NCI-H1092 (cell line): ENCODE results near the gene PLPP3.

ENCODE experiments used
- DNase-seq: peaks from one replicate; lab custom pipeline; 2025; lab: John Stamatoyannopoulos, UW

PLPP3 gene

DNA sequence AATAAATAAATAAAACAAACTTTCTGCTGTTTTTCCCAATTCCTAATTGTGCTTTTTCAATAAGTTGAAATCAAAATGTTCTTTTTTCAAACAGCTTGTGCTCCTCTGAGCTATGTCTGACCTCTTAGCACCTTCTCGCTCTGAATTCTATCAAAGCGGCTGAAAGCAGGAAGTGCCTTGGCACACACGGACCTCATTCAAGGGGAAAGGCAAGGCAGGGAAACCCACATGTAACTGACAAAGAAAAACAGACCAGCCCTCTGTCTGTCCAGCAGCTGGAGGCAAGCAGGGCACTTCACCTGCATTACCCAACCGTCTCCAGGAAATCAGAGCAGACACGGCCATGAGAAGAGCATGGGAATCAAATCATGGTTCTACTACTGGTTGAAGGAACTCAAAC lies 56.7 kb downstream of the PLPP3 start:
- no peak for DNase-seq

DNA sequence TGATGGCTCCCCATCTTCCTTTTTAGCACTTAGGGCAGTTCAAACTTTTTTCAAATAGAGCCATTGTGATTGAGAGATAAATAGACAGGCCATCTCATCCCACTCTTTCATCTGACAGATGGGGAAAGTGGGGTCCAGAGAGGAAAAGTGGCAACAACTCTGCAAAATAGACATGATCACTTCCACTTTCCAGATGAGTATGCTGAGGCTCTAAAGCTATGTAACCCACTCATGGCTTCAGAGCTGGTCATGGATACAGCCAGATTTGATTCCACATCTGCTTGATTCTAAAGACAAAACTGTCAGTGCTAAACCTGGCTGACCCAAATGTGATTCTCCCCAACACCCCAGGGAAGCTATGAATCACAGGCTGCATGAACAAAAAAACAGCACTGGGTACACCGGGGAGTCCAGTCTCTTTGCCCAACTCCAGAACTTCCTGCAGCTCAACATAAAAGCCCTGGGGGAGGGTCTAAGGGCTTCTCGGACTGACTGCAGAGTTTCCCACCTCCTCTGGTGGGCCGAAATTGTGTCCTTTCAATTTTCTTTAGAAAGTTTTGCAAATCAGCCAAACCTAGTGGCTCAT lies 59.3 kb downstream of the PLPP3 start:
- DNase-seq, result no peak

DNA sequence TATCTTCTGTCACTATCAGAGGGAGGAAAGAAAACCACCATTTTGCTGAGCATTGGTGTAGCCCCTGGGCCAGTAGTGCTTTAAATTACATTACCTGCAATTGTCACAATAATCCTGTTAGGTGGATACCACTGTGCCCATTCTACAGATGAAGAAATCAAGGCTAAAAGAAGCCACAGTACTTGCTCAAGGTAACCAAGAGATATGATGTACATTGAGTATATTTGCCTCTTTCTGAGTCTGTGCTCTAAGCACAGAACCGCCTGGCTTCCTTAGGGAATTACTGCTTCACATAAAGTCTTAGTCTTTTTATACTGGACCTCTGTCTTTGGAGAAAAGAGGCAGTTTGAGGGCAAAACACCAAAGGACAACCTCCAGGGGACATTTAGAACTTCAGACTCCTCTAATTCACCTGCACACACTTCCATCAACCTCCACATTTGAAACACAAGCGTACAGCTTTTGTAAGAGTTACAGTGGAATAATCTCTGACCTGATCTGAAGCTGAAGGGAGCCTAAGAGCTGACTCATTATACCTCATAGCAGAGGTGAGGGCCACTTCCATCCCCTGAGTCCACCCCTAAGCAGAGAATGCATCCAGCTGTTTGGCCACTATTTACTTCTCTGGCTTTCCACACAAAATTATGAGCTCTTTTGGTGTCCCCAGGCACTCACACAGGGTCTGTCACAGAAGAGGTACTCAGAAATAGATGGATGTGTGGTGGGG lies 61.8 kb downstream of the PLPP3 start:
- no peak for DNase-seq

DNA sequence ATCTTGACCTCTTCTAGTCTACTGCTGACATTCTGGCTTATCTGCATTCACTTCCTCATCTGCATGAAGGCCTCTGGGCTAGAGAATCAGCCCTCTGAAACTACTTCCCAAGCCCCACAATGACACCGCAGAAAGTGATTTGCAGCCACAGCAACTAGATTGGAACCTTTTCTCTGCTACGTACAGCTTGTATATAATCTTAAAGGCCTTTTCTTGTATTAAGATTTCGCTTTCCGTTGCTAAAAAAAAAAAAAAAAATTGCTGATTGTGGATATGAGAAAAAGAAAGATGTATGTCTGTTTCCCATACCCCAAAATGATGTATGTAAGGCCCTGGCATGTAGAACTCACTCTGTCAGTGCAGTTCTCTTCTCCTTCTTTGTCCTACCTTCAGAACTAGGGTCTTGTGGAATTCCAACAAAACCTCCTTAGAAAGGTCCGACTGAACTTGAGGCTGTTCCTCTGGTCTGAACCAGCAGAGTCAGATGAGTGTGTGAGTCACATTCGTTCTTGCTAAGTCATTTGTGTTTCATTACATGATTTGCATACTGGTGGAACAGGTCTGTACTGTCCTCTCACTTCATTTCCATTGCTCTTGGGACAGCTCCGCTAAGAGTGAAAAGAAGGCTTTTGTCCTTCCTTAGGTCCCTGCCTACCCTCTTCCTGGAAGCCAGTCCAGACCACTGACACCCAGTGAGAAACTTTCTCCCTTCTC lies 62.7 kb downstream of the PLPP3 start:
- DNase-seq, result no peak

DNA sequence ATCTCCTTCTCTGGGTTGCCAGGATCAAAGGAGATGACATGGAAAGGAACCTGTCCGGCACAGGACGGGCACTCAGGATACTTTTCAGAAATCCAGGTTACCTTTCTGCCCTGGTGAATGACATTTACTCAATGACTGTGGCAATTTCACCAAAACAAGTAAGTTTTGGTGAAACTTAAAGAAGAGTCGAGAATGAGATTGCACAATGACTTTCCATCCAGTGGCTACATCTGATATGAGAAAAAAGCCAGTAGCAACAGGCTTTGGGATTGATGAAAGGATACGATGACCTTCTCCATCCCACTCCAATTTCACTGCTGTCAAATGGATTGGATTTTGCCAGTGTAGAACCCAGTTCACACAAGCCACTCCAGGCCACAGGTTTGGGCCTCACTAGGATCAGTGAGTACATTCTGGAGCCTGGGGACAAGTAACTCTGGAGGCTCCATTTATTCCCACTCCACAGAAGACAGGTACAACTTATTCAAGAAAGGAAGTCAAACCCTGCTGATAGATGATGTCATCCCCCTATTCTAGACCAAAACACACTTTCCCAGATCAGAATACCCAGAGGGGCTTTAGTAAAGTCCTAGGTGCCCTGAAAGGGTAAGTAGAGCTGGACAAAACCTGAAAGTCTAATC lies 63.3 kb downstream of the PLPP3 start:
- DNase-seq, result no peak

DNA sequence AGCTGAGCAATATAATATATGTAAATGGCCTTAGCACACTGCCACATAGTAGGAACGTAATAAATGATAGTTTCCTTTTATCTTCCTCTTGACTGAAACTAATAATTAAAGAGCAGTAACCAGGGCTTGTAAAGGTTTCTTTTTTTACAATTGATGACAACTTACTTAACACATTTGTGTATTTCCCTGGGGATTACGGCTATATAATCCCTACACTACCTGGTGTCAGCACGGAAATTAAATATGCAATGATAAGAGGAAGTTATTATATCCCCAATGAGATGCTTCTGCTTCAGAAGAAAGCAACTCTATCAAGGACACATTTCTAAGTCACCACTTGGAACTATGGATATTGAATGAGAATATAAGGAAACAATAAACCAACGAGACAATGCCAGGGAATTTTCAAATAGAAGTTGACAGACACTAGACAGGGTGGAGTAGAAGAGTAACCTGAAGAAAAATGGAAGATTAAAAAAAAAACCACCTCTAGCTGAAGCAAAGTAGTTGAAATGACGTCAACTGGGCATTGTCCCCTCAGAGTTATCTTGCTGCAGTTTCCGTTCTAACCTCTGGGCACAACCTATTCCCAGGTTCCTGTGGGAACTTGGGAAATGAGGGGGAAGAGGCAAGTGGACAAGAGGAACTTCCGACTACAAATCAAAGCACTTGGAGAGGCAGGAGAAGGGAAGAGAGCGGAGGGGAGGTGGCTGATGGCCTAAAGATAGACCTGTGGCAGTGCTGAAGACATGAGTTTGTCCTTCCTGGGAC lies 66.5 kb downstream of the PLPP3 start:
- no peak for DNase-seq

DNA sequence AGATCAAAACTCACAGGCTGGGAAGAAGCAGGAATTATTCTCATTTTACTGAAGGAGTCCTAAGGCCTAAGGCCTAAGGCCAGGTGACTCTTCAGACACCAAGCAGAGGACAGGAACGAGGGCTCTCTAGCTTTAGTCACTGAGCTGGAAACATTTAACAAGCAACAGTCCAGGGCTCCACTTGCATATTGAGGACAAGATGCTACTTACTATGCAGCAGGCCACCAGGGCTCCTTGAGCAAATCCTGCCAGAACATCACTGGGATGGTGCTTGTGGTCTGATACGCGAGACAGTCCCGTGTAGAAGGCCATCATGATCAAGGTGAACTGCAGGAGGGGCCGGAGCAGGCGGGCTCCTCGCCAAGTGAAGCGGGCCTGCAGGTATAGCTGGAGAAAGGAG lies 67.6 kb downstream of the PLPP3 start:
- DNase-seq, result no peak

DNA sequence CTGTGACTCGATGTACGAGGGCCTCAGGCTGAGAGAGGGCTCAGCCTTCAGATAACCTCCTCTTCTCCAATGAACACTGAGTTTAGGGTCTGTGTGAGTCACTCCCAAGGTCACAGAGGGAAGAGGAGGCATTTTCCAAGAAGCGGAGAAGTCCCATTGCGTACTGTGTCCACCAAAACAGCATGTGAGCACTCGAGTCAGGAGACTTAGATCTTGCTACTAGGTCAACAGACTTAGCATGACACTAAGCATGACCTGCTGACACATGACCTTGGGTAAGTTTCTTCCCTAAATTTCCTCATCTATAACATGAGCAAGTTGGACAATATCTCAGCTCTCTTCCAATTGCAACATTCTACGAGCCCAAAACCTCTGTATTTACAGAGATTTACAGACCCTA lies 68.0 kb downstream of the PLPP3 start:
- DNase-seq, result no peak

DNA sequence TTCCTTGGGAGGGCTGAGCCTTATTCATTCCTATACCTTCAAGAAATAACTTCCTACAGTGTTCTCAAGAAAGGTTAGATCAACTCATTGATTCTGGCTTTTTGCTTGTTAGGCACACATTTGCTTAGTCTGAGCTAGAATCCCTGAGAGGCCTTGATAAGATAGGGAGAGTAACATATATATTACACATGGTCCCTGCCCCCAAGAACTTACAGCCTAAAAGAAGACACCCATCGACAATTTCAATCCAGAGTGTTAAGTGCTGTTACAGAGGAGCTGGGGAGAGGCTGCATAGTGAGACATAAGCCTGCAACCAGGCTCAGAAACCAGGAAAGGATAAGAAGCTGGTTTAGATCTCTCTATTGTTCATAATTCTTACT lies 68.7 kb downstream of the PLPP3 start:
- no peak for DNase-seq

DNA sequence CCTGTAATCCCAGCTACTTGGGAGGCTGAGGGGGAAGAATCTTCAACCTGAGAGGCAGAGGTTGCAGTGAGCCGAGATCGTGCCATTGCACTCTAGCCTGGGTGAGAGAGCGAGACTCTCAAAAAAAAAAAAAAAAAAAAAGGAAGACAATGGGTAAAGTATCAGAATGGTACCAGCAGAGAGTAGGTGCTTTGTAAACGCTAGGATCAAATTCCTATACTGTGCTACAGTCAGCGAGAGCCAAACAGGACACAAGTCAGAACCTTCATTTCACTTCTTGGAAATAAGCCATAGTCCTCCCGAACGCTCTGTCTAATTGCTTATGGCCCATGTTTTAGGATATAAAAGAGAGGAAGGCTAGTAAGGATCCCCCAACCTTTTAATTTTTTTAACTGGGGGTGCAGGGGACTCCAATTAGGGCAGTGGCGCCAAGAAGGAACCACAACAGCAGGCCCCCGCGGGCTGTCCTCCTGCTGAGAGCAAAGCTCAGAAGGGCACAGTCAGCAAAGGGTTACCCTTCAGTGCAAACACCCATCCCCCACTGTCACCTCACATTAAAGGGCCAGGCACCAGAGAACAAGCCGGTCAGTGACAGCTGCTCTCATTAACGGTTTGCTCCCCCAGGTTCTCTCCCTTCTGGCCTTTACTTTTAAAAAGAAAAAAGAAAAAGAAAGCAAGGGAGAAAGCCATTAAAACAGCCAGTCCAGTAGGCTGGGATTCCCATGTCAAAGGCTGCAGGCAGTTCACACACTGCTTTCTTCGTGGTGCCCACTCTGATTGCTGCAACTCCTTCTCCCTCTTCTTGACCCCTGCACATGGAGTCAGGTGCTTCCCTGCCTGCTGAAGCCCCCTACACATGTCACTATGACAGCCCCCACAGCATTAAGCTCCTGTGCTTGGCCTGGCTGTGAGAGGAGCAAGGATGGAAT lies 69.4 kb downstream of the PLPP3 start:
- no peak for DNase-seq

DNA sequence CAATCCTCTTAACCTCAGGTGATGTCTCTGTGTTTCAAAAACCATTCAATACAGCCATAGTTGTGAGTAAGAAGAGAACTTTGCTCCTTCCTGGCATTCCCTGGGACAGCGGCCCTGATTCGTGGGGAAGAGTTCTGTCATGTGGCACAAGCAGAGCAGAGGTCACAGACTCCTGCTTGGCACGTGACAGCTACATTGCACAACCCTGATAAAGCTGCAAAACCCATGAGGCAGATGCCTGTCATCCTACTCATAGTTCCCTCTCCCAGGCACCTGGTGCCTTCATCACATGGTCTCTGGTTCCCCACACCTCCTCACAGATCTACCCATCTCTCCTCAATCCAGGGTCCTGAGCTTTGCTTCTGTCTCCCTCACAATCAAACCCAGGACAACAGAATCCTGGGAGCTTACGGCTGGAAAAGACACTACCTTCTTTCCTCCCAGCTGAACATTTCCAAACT lies 70.8 kb downstream of the PLPP3 start:
- no peak for DNase-seq

DNA sequence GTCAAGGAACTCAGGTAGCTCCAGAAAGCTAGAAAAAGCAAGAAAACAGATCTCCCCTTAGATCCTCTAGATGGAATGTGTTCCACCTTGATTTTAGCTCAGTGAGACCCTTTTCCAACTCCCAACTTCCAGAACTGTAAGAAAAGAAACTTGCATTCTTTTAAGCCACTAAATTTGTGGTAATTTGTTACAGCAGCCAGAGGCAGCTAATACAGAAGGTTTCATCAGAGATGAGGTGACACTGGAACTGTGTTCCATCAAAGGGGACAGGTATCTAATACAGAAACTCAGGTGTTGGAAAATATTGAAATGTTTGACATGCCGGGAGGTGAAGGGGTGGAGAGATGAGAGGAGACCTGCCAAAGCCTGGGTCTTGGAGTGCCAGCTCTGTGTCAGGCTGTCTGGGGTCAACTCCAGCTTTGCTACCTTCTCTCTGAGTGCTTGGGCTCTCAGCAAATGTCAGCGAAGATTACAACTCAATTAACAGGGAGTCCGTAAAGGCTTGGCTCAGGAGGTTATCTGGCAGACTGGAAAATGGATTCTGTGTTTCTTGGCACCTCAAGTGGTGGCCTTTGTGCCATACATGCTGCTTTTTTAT lies 71.3 kb downstream of the PLPP3 start:
- no peak for DNase-seq

DNA sequence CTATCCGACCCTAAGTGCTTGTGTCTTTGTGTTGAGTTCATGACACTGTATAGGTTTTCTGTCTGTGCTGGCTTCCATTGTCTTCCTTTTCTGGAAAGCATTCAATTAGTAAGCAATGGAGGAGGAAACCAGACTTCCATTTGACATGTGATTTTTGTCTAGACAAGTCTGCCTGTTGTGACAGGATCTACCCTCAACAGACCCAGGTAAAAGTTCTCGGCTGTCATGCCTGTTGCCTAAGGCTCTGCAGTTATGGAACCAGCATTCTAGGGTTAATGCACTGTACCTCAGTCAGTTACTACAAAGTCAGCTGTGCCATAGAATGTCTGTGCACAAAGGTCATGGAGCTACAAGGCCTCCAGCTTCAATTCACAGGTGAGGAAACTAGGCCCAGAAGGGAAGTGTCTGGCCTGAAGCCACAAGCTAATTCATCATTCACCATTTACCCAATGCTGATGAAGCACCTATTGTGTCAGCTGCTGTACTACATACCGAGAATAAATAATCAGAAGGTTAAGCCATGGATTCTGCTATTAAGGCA lies 72.3 kb downstream of the PLPP3 start:
- DNase-seq, result no peak

DNA sequence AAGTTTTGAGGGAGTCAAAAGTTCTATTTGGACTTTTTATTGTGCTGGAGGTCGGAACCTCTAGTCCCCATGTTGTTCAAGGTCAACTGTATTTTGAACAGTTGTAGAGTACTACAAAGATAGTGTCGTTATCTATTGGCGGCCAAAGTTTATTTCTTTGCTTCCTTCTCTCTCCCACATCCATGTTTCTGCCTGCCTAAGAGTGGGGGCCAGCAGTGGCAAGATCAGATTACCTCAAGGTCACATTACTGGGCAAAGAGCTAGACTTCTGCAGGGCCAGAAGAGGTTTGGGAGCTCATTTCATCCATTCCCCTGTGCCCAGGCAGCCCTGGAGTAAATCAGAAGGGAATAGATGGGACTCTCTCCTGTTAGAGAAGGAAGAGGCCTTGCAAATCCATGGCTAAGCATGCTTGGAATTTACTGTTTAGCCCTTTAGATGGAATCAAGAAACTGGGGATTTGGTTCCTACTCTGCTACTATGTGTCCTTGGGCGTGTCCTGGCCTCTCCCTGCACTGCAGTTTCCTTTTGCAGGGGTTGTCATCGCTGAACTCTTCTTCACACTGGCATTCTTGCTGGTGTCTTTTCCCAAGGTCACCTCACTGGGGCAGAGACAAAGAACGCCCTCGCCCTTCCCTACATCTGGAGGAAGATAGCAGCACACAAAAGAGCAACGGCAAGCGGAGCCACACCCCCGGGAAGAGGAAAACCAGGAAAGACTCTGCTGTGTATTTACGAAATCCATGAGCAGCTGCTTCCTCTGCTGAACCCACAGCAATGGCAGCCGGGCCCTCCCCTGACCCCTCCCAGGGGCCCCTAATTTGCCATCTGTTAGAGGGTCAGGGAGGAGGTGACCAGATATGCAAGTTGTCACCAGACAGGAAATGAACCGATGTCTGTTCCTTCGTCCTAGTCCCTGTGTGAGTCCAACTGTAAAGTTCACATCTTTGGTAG lies 73.3 kb downstream of the PLPP3 start:
- DNase-seq, result no peak

DNA sequence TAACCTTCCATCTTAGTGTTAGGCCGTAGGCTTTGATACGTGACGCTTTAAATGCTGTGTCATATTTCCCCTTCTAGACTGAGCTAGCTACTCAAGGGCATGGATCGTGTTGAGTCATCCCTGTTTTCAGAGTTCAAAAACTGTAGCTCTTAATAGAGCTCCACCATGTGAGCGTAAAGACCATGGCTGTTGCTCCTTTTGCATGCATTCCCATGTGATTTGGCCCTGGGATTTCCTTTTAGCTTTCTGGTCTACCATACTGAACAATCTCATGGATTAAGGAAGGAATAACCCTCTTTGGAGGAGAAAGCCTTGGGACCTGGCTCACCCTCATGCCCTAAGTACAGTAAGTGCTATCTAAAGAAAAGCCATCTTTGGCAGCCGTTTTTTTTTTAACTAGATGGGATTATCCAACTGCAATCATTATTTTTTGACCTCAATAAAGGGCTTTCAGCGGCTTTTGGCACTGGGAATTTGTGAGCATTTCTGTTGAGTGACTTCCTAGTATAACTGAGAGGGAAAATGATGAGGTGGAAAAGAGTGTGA lies 76.6 kb downstream of the PLPP3 start:
- no peak for DNase-seq

DNA sequence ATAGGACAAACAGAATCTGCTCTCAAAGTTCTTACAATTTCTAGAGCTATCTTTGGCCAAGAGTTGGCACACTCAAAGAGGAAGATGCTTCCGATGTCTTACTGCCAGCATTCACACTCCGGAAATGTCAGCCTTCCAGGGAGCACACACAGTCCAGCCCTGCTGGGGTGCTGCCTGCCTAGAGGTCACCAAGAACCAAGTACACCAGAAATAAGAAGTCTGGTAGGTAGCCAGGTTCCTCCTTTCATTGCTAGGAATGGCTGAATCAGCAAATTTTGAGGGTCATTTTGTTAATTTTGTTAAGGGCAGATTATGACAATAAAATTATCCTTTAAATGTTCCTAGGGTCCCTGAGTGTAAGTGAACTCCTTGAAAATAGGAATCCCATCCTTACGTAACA lies 77.5 kb downstream of the PLPP3 start:
- DNase-seq, result no peak

DNA sequence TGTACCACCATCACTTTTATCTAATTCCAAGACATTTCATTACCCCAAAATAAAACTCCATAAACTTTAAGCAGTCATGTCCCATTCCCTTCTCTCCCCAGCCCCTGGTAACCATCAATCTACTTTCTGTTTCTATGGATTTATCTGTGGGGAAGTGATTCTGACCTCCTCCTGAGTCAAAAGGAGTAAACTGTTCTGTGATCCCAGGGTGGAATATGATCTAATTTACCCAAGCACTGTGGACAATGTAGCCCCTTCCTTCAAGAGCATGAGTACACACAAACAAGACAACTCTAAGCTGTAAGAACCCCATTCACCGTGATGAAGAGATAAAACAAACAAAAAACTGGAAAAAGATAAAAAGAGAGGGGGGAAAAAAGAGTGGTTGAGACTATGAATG lies 77.9 kb downstream of the PLPP3 start:
- DNase-seq, result no peak

DNA sequence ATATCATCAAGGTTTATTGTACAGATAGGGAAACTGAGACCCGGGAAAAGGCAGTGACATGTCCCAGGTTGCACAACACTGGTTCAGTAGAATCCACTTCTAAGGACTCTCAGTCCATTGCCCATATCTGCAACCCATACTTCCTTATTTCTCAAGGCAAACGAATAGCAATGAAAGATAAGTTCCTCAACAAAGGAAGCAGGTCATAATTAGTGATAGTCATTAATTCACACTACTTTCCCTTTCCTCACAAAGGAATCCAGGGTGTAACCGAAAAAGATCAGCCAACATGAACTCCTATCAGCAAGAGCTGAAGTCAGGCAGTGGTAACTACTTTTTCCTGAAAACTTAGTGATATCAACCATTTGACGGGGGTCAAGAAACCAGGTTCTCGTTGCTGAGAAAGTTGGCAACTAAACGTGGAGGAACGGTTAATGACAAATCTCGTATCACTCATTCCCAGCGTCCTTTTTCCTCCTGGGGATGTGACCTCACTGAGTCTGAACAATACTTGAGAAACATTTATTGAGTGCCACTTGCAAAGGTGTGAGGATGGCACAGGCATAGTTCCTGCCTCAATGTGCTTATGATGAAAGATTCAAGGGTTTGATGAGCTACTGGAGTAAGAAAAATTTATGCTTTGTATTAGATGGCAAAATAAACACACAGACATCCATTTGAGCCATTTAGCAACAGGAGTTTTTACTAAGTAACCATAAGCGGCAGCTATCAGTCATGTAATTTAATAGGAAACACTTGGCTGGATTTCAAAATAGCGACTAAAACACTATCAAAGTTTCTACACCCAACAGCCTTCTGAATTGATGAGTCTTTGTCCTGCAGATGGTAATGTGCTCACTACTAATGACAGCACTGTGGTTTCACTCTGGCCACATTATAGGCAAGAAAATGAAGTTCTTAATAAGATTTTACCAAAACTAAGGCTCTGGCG lies 82.3 kb downstream of the PLPP3 start:
- no peak for DNase-seq
